OCI-LY7 (cell line): ENCODE data around the gene SMG6. TPM values are rescaled to one million over a fixed set of nuclear protein-coding genes. Genes with fewer than 3 reads are reported as not detected.

ENCODE experiments used
- BruUV-seq: library from RNA; stranded (reverse); fragments of 400-500 nt; replicated peaks from 2 replicates; lab custom pipeline; 2021; lab: Mats Ljungman, UMichigan
- CTCF ChIA-PET: fragments of 300-600 bp; sonication (Branson Sonifier 250); formaldehyde crosslinking; loops from one replicate; lab custom pipeline; 2022; ENCODE audit warnings: antibody characterized with exemption; ENCODE audit not compliant: unreplicated experiment; lab: Charles Lee
- POLR2A ChIA-PET: fragments of 300-600 bp; sonication (Branson Sonifier 250); formaldehyde crosslinking; loops from one replicate; lab custom pipeline; 2022; ENCODE audit warnings: antibody characterized with exemption; lab: Charles Lee
- DNase-seq: peaks from one replicate; pipeline ENCODE4 v3.0.0-alpha.2; 2015; ENCODE audit warnings: low spot score
- H2AFZ ChIP-seq: fragments of 200-600 bp; sonication (generic), shearing (Covaris generic); 2 replicates; pipeline ENCODE4 v1.6.1; 2014; ENCODE audit warnings: mild to moderate bottlenecking, antibody characterized with exemption, low read length, moderate library complexity
- H3K27ac ChIP-seq: fragments of 200-600 bp; sonication (generic); 2 replicates; pipeline ENCODE4 v1.5.1; 2014; ENCODE audit warnings: mixed run types, low read depth, mild to moderate bottlenecking, moderate library complexity, low read length, inconsistent platforms; ENCODE audit not compliant: poor library complexity, severe bottlenecking
- H3K36me3 ChIP-seq: fragments of 200-600 bp; sonication (generic); 2 replicates; pipeline ENCODE4 v1.6.1; 2014; ENCODE audit warnings: mild to moderate bottlenecking, antibody characterized with exemption, low read length, moderate library complexity, mixed read lengths; ENCODE audit not compliant: insufficient read depth
- H3K4me1 ChIP-seq: fragments of 200-600 bp; sonication (generic); 2 replicates; pipeline ENCODE4 v1.5.1; 2014; ENCODE audit warnings: mild to moderate bottlenecking, low read length; ENCODE audit not compliant: insufficient read depth, poor library complexity, severe bottlenecking
- H3K4me2 ChIP-seq: fragments of 200-600 bp; sonication (generic); 2 replicates; pipeline ENCODE4 v1.6.1; 2014; ENCODE audit warnings: mild to moderate bottlenecking, low read length
- H3K4me3 ChIP-seq: fragments of 200-600 bp; sonication (generic); 2 replicates; pipeline ENCODE4 v1.5.1; 2014; ENCODE audit warnings: mild to moderate bottlenecking, low read depth, low read length; ENCODE audit not compliant: poor library complexity, severe bottlenecking
- H3K79me2 ChIP-seq: fragments of 200-600 bp; sonication (generic); 2 replicates; pipeline ENCODE4 v1.6.1; 2016; ENCODE audit warnings: low read depth, mild to moderate bottlenecking, low read length, moderate library complexity, mixed read lengths; ENCODE audit not compliant: insufficient read depth
- H3K9me2 ChIP-seq: fragments of 200-600 bp; sonication (generic); 2 replicates; pipeline ENCODE4 v1.6.1; 2016; ENCODE audit warnings: mild to moderate bottlenecking, low read length, mixed read lengths; ENCODE audit not compliant: insufficient read depth
- H3K9me3 ChIP-seq: fragments of 200-600 bp; sonication (generic); 2 replicates; pipeline ENCODE4 v1.6.1; 2014; ENCODE audit warnings: mild to moderate bottlenecking, mixed run types, low read length, mixed read lengths
- H4K20me1 ChIP-seq: fragments of 200-600 bp; sonication (generic); 2 replicates; pipeline ENCODE4 v1.6.1; 2014; ENCODE audit warnings: mild to moderate bottlenecking, antibody characterized with exemption, low read length, moderate library complexity, mixed read lengths; ENCODE audit not compliant: insufficient read depth
- CTCF ChIP-seq: fragments of 200-600 bp; sonication (generic); conservative IDR thresholded peaks from 2 replicates; pipeline ENCODE4 v1.5.1; 2014; ENCODE audit warnings: mild to moderate bottlenecking, antibody characterized with exemption, low read length, moderate library complexity, mixed read lengths
- EZH2phosphoT487 ChIP-seq: fragments of 200-600 bp; sonication (generic); IDR thresholded peaks from 2 replicates; pipeline ENCODE4 v1.6.1; 2018; ENCODE audit warnings: low read depth, borderline replicate concordance, mild to moderate bottlenecking, mixed run types, antibody characterized with exemption, low read length, moderate library complexity, mixed read lengths
- intact Hi-C: fragments of 100-400 bp; cut with micrococcal nuclease; formaldehyde crosslinking; loops from one replicate; pipeline ENCODE4 v1.10.0; 2022; ENCODE audit not compliant: unreplicated experiment
- total RNA-seq, 2 experiments: library from RNA; depleted of rRNA in 1 of 2; stranded (reverse); fragments of >200 nt in 1 of 2; shearing (Covaris generic) in 1 of 2; gene quantifications; 2 replicates each; pipeline ENCODE4 v1.2.3, GENCODE V29; 2014 to 2022

The SMG6 gene
- total RNA-seq, 2 experiments from 2014 or later, result 12.5 to 17.8 TPM

DNA sequence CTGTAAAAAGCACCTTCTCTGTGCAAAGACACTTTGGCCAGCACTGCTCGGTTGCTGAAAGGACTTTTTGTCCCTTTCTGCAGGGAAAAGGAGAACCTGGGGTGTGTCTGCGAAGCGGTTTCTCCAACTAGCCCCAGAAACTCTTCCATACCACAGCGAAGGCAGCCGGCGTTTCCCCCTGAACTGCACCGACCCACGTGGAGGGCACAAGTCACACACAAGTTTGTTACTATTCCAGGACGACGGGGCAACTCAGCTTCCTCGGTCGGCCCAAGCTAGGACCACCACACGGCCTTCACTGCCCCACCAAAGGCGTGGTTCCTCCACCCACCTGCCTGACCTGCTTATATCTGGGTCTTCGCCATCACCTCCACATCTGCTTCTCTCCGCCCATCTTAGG, 280.3 kb downstream of the SMG6 start:
- intact Hi-C loops, result no loop called here
- Histone ChIP-seq H4K20me1 (no peaks in the 10 kb centered on the region), H2AFZ (no peak overlapping the region), H3K9me2 (no peaks in the 10 kb centered on the region), H3K79me2 (no peaks in the 10 kb centered on the region), H3K9me3 (no peaks in the 10 kb centered on the region), H3K4me1 (peaks cover 4% of the 10 kb centered on the region), H3K27ac (no peak overlapping the region), H3K4me3 (no peak overlapping the region), H3K36me3 (no peaks in the 10 kb centered on the region), H3K4me2 (no peak overlapping the region)
- POLR2A ChIA-PET, result no interaction called here
- CTCF ChIA-PET, result no interaction called here
- TF ChIP-seq CTCF (no peak), EZH2phosphoT487 (no peak)
- no TSS peak for BruUV-seq
- no peak for DNase-seq

DNA sequence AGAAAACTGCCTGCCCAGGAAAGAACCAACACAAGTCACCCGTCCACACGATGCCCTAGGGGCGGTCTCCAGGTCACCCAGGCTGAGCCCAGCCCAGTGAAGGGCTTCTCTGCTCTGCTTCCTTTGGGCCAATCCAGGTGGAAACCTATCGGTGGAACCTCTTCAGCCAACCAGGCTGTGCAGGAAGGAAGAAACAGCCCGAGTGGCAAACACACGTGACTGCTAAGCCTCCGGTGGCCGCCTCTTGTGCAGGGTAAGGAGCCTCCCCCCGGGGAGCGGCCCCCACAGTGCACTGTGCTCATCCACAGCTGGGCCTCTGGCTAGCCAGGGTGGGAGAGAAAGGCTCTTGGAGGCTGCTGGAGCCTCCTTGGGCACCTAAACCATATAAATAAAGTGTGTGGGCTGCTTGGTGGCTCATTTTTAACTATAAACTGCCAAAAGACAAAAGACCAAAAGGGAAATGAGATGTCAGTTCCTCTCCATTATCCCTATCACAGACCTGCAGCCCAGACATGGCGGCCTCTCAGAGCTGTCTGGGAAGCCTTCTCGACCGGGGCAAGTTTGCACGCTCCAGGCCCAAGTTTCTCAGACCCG, 280.8 kb downstream of the SMG6 start:
- POLR2A ChIA-PET, result no interaction called here
- DNase-seq, result no peak

More for the DNA sequence above, 280.8 kb downstream of the SMG6 start:
- TF ChIP-seq CTCF, result no peak
- TF ChIP-seq EZH2phosphoT487, result no peak
- Histone ChIP-seq H3K27ac (no peak overlapping the region), H3K9me3 (no peaks in the 10 kb centered on the region), H3K4me3 (no peak overlapping the region), H3K9me2 (no peaks in the 10 kb centered on the region), H2AFZ (no peak overlapping the region), H3K4me2 (no peak overlapping the region), H3K4me1 (peaks cover 6% of the 10 kb centered on the region), H3K79me2 (no peaks in the 10 kb centered on the region), H3K36me3 (no peaks in the 10 kb centered on the region), H4K20me1 (no peaks in the 10 kb centered on the region)
- CTCF ChIA-PET, result no interaction called here
- intact Hi-C loops, result no loop called here
- BruUV-seq, result no TSS peak
